ENCODE data around the gene SLC44A4.
"Not testable (repeated sequence)": the region's sequence is repeated elsewhere in the genome, so short reads cannot be mapped to it uniquely, and the experiment has no call there.

The SLC44A4 gene

GRCh38 chr6:31851980-31852718, 26.6 kb downstream of the SLC44A4 start:
- not testable (repeated sequence) for DNase-seq

GRCh38 chr6:31851485-31851832, 27.3 kb downstream of the SLC44A4 start:
- DNase-seq: no peak

- no peak for DNase-seq
Measured at GRCh38 chr6:31850765-31851484, 27.9 kb downstream of the SLC44A4 start.

- DNase-seq: no peak
Measured at GRCh38 chr6:31847276-31847978, 31.4 kb downstream of the SLC44A4 start.

GRCh38 chr6:31844507-31844906, 34.3 kb downstream of the SLC44A4 start:
- DNase-seq: no peak

GRCh38 chr6:31842053-31842452, 36.7 kb downstream of the SLC44A4 start:
- no peak for DNase-seq

- DNase-seq: not testable (repeated sequence)
Measured at GRCh38 chr6:31839779-31840126, 39.0 kb downstream of the SLC44A4 start.

GRCh38 chr6:31838968-31839367, 39.8 kb downstream of the SLC44A4 start:
- DNase-seq: no peak

GRCh38 chr6:31838114-31838553, 40.7 kb downstream of the SLC44A4 start:
- not testable (repeated sequence) for DNase-seq

GRCh38 chr6:31837369-31838113, 41.3 kb downstream of the SLC44A4 start:
- no peak for DNase-seq

- peak; percentile 25 for DNase-seq
Measured at GRCh38 chr6:31836474-31837368, 42.1 kb downstream of the SLC44A4 start.

GRCh38 chr6:31836047-31836473, 42.7 kb downstream of the SLC44A4 start:
- DNase-seq: no peak

GRCh38 chr6:31834367-31835250, 44.2 kb downstream of the SLC44A4 start:
- peak; percentile 77 for DNase-seq

- no peak for DNase-seq
Measured at GRCh38 chr6:31831350-31832215, 47.2 kb downstream of the SLC44A4 start.

GRCh38 chr6:31830886-31831335, 47.9 kb downstream of the SLC44A4 start:
- DNase-seq: no peak

GRCh38 chr6:31829633-31830283, 49.0 kb downstream of the SLC44A4 start:
- DNase-seq: peak; percentile 60

- peak; percentile 86 for DNase-seq
Measured at GRCh38 chr6:31827286-31828079, 51.3 kb downstream of the SLC44A4 start, which contains the start of gene HSPA1B. Gene HSPA1B (plus strand): TSS chr6:31827738. CDS start chr6:31827951, 213 bp downstream.

- no peak for DNase-seq
Measured at GRCh38 chr6:31826793-31827285, 52.0 kb downstream of the SLC44A4 start.
